Panc1 (cell line): Measurements from ENCODE around the gene RAP1GAP.

Experiments
- POLR2AphosphoS5 ChIP-seq: IDR thresholded peaks from 2 replicates; pipeline ENCODE4 v1.6.1; 2012; ENCODE audit warnings: mild to moderate bottlenecking, low read depth, low read length, moderate library complexity
- SIN3A ChIP-seq: IDR thresholded peaks from 2 replicates; pipeline ENCODE4 v1.6.1; 2012; ENCODE audit warnings: low read depth, mild to moderate bottlenecking, low read length, moderate library complexity, borderline replicate concordance; ENCODE audit not compliant: insufficient read depth

GRCh38 chr1:21674957-21675356 lies 5.8 kb upstream of the RAP1GAP start:
- TF ChIP-seq POLR2AphosphoS5 = no peak
- TF ChIP-seq SIN3A = no peak
